ENCODE measurements around the gene FAM193B. TPM values are rescaled to one million over a fixed set of nuclear protein-coding genes. Genes with fewer than 3 reads are reported as not detected.

Gene FAM193B
- total RNA-seq, 2 experiments from 2014 or later: 70.7 to 75.4 TPM

Other genes with a start within 250 kb of the FAM193B start
- gene MXD3, start 242.7 kb downstream of the FAM193B start, total RNA-seq: 10 to 100 TPM; 31.2 to 33.4 TPM
- 100 to 1,000 TPM in 1 of 2 experiments, 10 to 100 TPM in 1; 98.3 to 104 TPM for gene LMAN2, start 202.9 kb downstream of the FAM193B start, total RNA-seq
- 10 to 100 TPM; 43.9 to 47.2 TPM for gene RGS14, start 196.6 kb downstream of the FAM193B start, total RNA-seq
- gene SLC34A1, start 170.1 kb downstream of the FAM193B start, total RNA-seq: under 1 TPM in 1 of 2 experiments, not detected in 1; 0.15 TPM
- gene PFN3, start 153.9 kb downstream of the FAM193B start, total RNA-seq: not detected
- 1 to 10 TPM; 5.1 to 5.9 TPM for gene F12, start 145.0 kb downstream of the FAM193B start, total RNA-seq
- 100 to 1,000 TPM; 177 to 178 TPM for gene GRK6, start 127.9 kb downstream of the FAM193B start, total RNA-seq
- gene PRR7, start 107.7 kb downstream of the FAM193B start, total RNA-seq: 10 to 100 TPM; 13.3 to 13.6 TPM
- gene DBN1, start 80.9 kb downstream of the FAM193B start, total RNA-seq: 10 to 100 TPM; 12.1 to 15.9 TPM
- gene PDLIM7, start 57.0 kb downstream of the FAM193B start, total RNA-seq: 10 to 100 TPM; 50.2 to 56.6 TPM
- gene DOK3, start 44.7 kb downstream of the FAM193B start, total RNA-seq: 1 to 10 TPM in 1 of 2 experiments, under 1 TPM in 1; 0.52 to 1.3 TPM
- 100 to 1,000 TPM; 143 to 145 TPM for gene DDX41, start 37.6 kb downstream of the FAM193B start, total RNA-seq
- gene TMED9, start 37.6 kb upstream of the FAM193B start, total RNA-seq: 100 to 1,000 TPM; 135 to 144 TPM
- 10 to 100 TPM; 15.4 to 16.2 TPM for gene B4GALT7, start 45.6 kb upstream of the FAM193B start, total RNA-seq
- gene FAM153A, start 228.3 kb upstream of the FAM193B start, total RNA-seq: 10 to 100 TPM; 27.6 to 33.7 TPM

All from activated CD4-positive, alpha-beta memory T cell treated with anti-CD3 and anti-CD28 coated beads for 36 hours (primary cell).